ENCODE data around the gene PAN3.

PAN3 gene

GRCh38 chr13:28320209-28320608 lies 181.9 kb downstream of the PAN3 start:
- ChIA-PET CTCF (no interaction called here), POLR2A (no interaction called here)
- no peak for DNase-seq (ENCODE audit: extremely low spot score)
- TF ChIP-seq SUZ12 (IDR thresholded peaks at IDR 0.05) = no peak
- no peak for TF ChIP-seq CTBP1 (IDR thresholded peaks at IDR 0.05; ENCODE audit: borderline replicate concordance)
- TF ChIP-seq FOXM1 (IDR thresholded peaks at IDR 0.05; ENCODE audit: borderline replicate concordance) = no peak
- no peak for TF ChIP-seq ZNF384 (IDR thresholded peaks at IDR 0.05)
- no peak for TF ChIP-seq L3MBTL2 (conservative IDR thresholded peaks at IDR 0.05)
- TF ChIP-seq ELF4 (IDR thresholded peaks at IDR 0.05) = no peak
- TF ChIP-seq PKNOX1 (IDR thresholded peaks at IDR 0.05) = no peak
- TF ChIP-seq TARDBP (IDR thresholded peaks at IDR 0.05) = no peak
- TF ChIP-seq NFRKB (IDR thresholded peaks at IDR 0.05) = no peak
- no peak for TF ChIP-seq HDGF (IDR thresholded peaks at IDR 0.05; ENCODE audit: borderline replicate concordance)
- no peak for TF ChIP-seq FOXA1 (IDR thresholded peaks at IDR 0.05)
- TF ChIP-seq LEF1 (IDR thresholded peaks at IDR 0.05; ENCODE audit: borderline replicate concordance) = no peak
- no peak for TF ChIP-seq SP1 (IDR thresholded peaks at IDR 0.05)
- no peak for TF ChIP-seq ARNT (IDR thresholded peaks at IDR 0.05)
- no peak for TF ChIP-seq FOXK2 (IDR thresholded peaks at IDR 0.05)
- no peak for TF ChIP-seq BHLHE40 (IDR thresholded peaks at IDR 0.05; ENCODE audit: borderline replicate concordance)

- POLR2A ChIA-PET = no interaction called here
- TF ChIP-seq FOXM1 (IDR thresholded peaks at IDR 0.05; ENCODE audit: borderline replicate concordance) = no peak
- TF ChIP-seq ELF4 (IDR thresholded peaks at IDR 0.05) = no peak
- TF ChIP-seq TARDBP (IDR thresholded peaks at IDR 0.05) = no peak
- TF ChIP-seq ARNT (IDR thresholded peaks at IDR 0.05) = no peak
- TF ChIP-seq PKNOX1 (IDR thresholded peaks at IDR 0.05) = no peak
- TF ChIP-seq CTBP1 (IDR thresholded peaks at IDR 0.05; ENCODE audit: borderline replicate concordance) = no peak
- no peak for TF ChIP-seq FOXK2 (IDR thresholded peaks at IDR 0.05)
- TF ChIP-seq LEF1 (IDR thresholded peaks at IDR 0.05; ENCODE audit: borderline replicate concordance) = no peak
- no peak for TF ChIP-seq ZNF384 (IDR thresholded peaks at IDR 0.05)
- TF ChIP-seq SUZ12 (IDR thresholded peaks at IDR 0.05) = no peak
- no peak for TF ChIP-seq FOXA1 (IDR thresholded peaks at IDR 0.05)
- TF ChIP-seq L3MBTL2 (conservative IDR thresholded peaks at IDR 0.05) = no peak
- no peak for TF ChIP-seq SP1 (IDR thresholded peaks at IDR 0.05)
- TF ChIP-seq NFRKB (IDR thresholded peaks at IDR 0.05) = no peak
- no peak for TF ChIP-seq BHLHE40 (IDR thresholded peaks at IDR 0.05; ENCODE audit: borderline replicate concordance)
- no peak for DNase-seq (ENCODE audit: extremely low spot score)
- CTCF ChIA-PET = no interaction called here
Observed at GRCh38 chr13:28320884-28321574, 182.7 kb downstream of the PAN3 start.

- POLR2A ChIA-PET = no interaction called here
- TF ChIP-seq PKNOX1 (IDR thresholded peaks at IDR 0.05) = no peak
- TF ChIP-seq TARDBP (IDR thresholded peaks at IDR 0.05) = no peak
- TF ChIP-seq FOXM1 (IDR thresholded peaks at IDR 0.05; ENCODE audit: borderline replicate concordance) = no peak
- TF ChIP-seq L3MBTL2 (conservative IDR thresholded peaks at IDR 0.05) = no peak
- TF ChIP-seq HDGF (IDR thresholded peaks at IDR 0.05; ENCODE audit: borderline replicate concordance) = no peak
- no peak for TF ChIP-seq LEF1 (IDR thresholded peaks at IDR 0.05; ENCODE audit: borderline replicate concordance)
- TF ChIP-seq ELF4 (IDR thresholded peaks at IDR 0.05) = no peak
- TF ChIP-seq FOXA1 (IDR thresholded peaks at IDR 0.05) = no peak
- TF ChIP-seq SP1 (IDR thresholded peaks at IDR 0.05) = no peak
- no peak for TF ChIP-seq ARNT (IDR thresholded peaks at IDR 0.05)
- no peak for TF ChIP-seq NFRKB (IDR thresholded peaks at IDR 0.05)
- TF ChIP-seq ZNF384 (IDR thresholded peaks at IDR 0.05) = no peak
- no peak for TF ChIP-seq CTBP1 (IDR thresholded peaks at IDR 0.05; ENCODE audit: borderline replicate concordance)
- no peak for TF ChIP-seq BHLHE40 (IDR thresholded peaks at IDR 0.05; ENCODE audit: borderline replicate concordance)
- no peak for TF ChIP-seq FOXK2 (IDR thresholded peaks at IDR 0.05)
- TF ChIP-seq SUZ12 (IDR thresholded peaks at IDR 0.05) = no peak
- CTCF ChIA-PET = no interaction called here
- DNase-seq (ENCODE audit: extremely low spot score) = no peak
Observed at GRCh38 chr13:28321756-28322155, 183.4 kb downstream of the PAN3 start.

- CTCF ChIA-PET = interaction anchor here (0.7 kb wide), 1 partner anchor 379 kb away, joined by 3 read pairs; no protein-coding TSS in a partner anchor
- no peak for DNase-seq (ENCODE audit: extremely low spot score)
- POLR2A ChIA-PET = no interaction called here
- TF ChIP-seq SUZ12 (IDR thresholded peaks at IDR 0.05) (no peak), ZNF384 (IDR thresholded peaks at IDR 0.05) (no peak), BHLHE40 (IDR thresholded peaks at IDR 0.05; ENCODE audit: borderline replicate concordance) (no peak), SP1 (IDR thresholded peaks at IDR 0.05) (no peak), FOXM1 (IDR thresholded peaks at IDR 0.05; ENCODE audit: borderline replicate concordance) (no peak), NFRKB (IDR thresholded peaks at IDR 0.05) (no peak), FOXA1 (IDR thresholded peaks at IDR 0.05) (no peak), TARDBP (IDR thresholded peaks at IDR 0.05) (no peak), ELF4 (IDR thresholded peaks at IDR 0.05) (no peak), HDGF (IDR thresholded peaks at IDR 0.05; ENCODE audit: borderline replicate concordance) (no peak), L3MBTL2 (conservative IDR thresholded peaks at IDR 0.05) (no peak), LEF1 (IDR thresholded peaks at IDR 0.05; ENCODE audit: borderline replicate concordance) (no peak), ARNT (IDR thresholded peaks at IDR 0.05) (no peak), FOXK2 (IDR thresholded peaks at IDR 0.05) (no peak)
Observed at GRCh38 chr13:28322256-28322905, 184.0 kb downstream of the PAN3 start.

GRCh38 chr13:28324181-28324789 lies 185.9 kb downstream of the PAN3 start:
- TF ChIP-seq FOXK2 (IDR thresholded peaks at IDR 0.05) (no peak), PKNOX1 (IDR thresholded peaks at IDR 0.05) (no peak), ELF4 (IDR thresholded peaks at IDR 0.05) (no peak), BHLHE40 (IDR thresholded peaks at IDR 0.05; ENCODE audit: borderline replicate concordance) (no peak), NFRKB (IDR thresholded peaks at IDR 0.05) (no peak), ARNT (IDR thresholded peaks at IDR 0.05) (no peak), LEF1 (IDR thresholded peaks at IDR 0.05; ENCODE audit: borderline replicate concordance) (no peak), L3MBTL2 (conservative IDR thresholded peaks at IDR 0.05) (no peak), FOXM1 (IDR thresholded peaks at IDR 0.05; ENCODE audit: borderline replicate concordance) (no peak), SUZ12 (IDR thresholded peaks at IDR 0.05) (no peak), SP1 (IDR thresholded peaks at IDR 0.05) (no peak), HDGF (IDR thresholded peaks at IDR 0.05; ENCODE audit: borderline replicate concordance) (no peak)
- CTCF ChIA-PET = interaction anchor here (0.6 to 1.2 kb wide), 4 partner anchors 9 to 244 kb away, joined by 3 to 6 read pairs (median 3); no protein-coding TSS in a partner anchor
- DNase-seq (ENCODE audit: extremely low spot score) = peak; percentile 72
- POLR2A ChIA-PET = no interaction called here
